CD4-positive, alpha-beta T cell treated with Interleukin-17A for 4 hours (primary cell): ENCODE measurements around the gene ELAVL4.

Experiments
- DNase-seq: peaks from one replicate; pipeline ENCODE4 v3.0.0-alpha.2; 2020; ENCODE audit warnings: mixed read lengths

Gene ELAVL4

GRCh38 chr1:50181027-50181663 is 72.4 kb downstream of the ELAVL4 start:
- DNase-seq, result no peak

- no peak for DNase-seq
Observed at GRCh38 chr1:50183378-50184133, 74.8 kb downstream of the ELAVL4 start.

- DNase-seq, result no peak
Observed at GRCh38 chr1:50189369-50189768, 80.6 kb downstream of the ELAVL4 start.

- no peak for DNase-seq
Observed at GRCh38 chr1:50193002-50193401, 84.3 kb downstream of the ELAVL4 start.

- DNase-seq, result no peak
Observed at GRCh38 chr1:50195205-50195604, 86.5 kb downstream of the ELAVL4 start.

GRCh38 chr1:50196081-50196480 is 87.4 kb downstream of the ELAVL4 start:
- DNase-seq, result no peak

- DNase-seq, result no peak
Observed at GRCh38 chr1:50197216-50197615, 88.5 kb downstream of the ELAVL4 start.

- no peak for DNase-seq
Observed at GRCh38 chr1:50208315-50208714, 99.6 kb downstream of the ELAVL4 start.

- DNase-seq, result no peak
Observed at GRCh38 chr1:50208756-50209155, 100.0 kb downstream of the ELAVL4 start.

GRCh38 chr1:50209749-50210148 is 101.0 kb downstream of the ELAVL4 start:
- DNase-seq, result no peak

- no peak for DNase-seq
Observed at GRCh38 chr1:50213505-50213904, 104.8 kb downstream of the ELAVL4 start.

- no peak for DNase-seq
Observed at GRCh38 chr1:50214717-50215116, 106.0 kb downstream of the ELAVL4 start.

GRCh38 chr1:50218344-50219120 is 109.8 kb downstream of the ELAVL4 start:
- DNase-seq, result no peak

- no peak for DNase-seq
Observed at GRCh38 chr1:50228871-50229384, 120.2 kb downstream of the ELAVL4 start.

- no peak for DNase-seq
Observed at GRCh38 chr1:50231209-50231608, 122.5 kb downstream of the ELAVL4 start.

- DNase-seq, result no peak
Observed at GRCh38 chr1:50232336-50232735, 123.6 kb downstream of the ELAVL4 start.

- DNase-seq, result no peak
Observed at GRCh38 chr1:50236656-50237055, 127.9 kb downstream of the ELAVL4 start.

GRCh38 chr1:50237056-50237455 is 128.3 kb downstream of the ELAVL4 start:
- DNase-seq, result no peak

- no peak for DNase-seq
Observed at GRCh38 chr1:50243939-50244338, 135.2 kb downstream of the ELAVL4 start.

GRCh38 chr1:50246869-50247268 is 138.1 kb downstream of the ELAVL4 start:
- no peak for DNase-seq

- no peak for DNase-seq
Observed at GRCh38 chr1:50251702-50252101, 143.0 kb downstream of the ELAVL4 start.

GRCh38 chr1:50252196-50252595 is 143.5 kb downstream of the ELAVL4 start:
- DNase-seq, result no peak
